Measurements from ENCODE around the gene DHX35. TPM values are rescaled to one million over a fixed set of nuclear protein-coding genes. Genes with fewer than 3 reads are reported as not detected.

Gene DHX35
- total and polyA plus RNA-seq, 2 of the 8 experiments (the other 6 are each of a cell fraction or from before 2014, with no cell fraction given), result 21.9 to 27.7 TPM

GRCh38 chr20:38920851-38921250 lies 41.3 kb upstream of the DHX35 start:
- Histone ChIP-seq H3K27me3 (replicated peaks in 1 of 4; ENCODE audit: control insufficient read depth in 3 of 4, extremely low read depth in 1 of 4, insufficient read depth in 3 of 4, low read length in 3 of 4) (no peaks in the 10 kb centered on the region; a peak in 1 of 7 replicates), H3K56ac (replicated peaks; ENCODE audit: insufficient read length, low read depth, low read length) (no peak overlapping the region), H2AFZ (ENCODE audit: low read length) (no peak overlapping the region), H2BK20ac (ENCODE audit: low read length) (no peak overlapping the region), H2BK15ac (ENCODE audit: low read length) (no peak overlapping the region), H3K14ac (ENCODE audit: insufficient read length) (no peak overlapping the region), H4K20me1 (replicated peaks in 1 of 2; ENCODE audit: control insufficient read depth in 1 of 2, insufficient read depth in 2 of 2, low read length in 2 of 2) (no peaks in the 10 kb centered on the region), H4K5ac (ENCODE audit: insufficient read length, low read depth, low read length) (no peak overlapping the region), H3K4me2 (ENCODE audit: insufficient read depth in 1 of 2, low read depth in 2 of 2, low read length in 2 of 2) (no peak overlapping the region), H3K18ac (ENCODE audit: extremely low read depth, low read length) (no peak overlapping the region), H3K23ac (ENCODE audit: insufficient read length) (no peak overlapping the region), H3K23me2 (ENCODE audit: low read depth, low read length) (no peaks in the 10 kb centered on the region), H3K9ac (replicated peaks in 1 of 4; ENCODE audit: extremely low read depth in 1 of 4, low read depth in 3 of 4, low read length in 3 of 4) (no peak overlapping the region), H4K8ac (ENCODE audit: extremely low read depth, insufficient read depth, low read length) (no peak overlapping the region), H4K91ac (replicated peaks; ENCODE audit: insufficient read length, low read length) (no peak overlapping the region), H3K9me3 (ENCODE audit: insufficient read depth in 2 of 2, low read depth in 1 of 2, low read length in 1 of 2) (no peaks in the 10 kb centered on the region), H3K36me3 (ENCODE audit: control insufficient read depth in 2 of 4, insufficient read depth in 4 of 4, low read length in 3 of 4) (no peaks in the 10 kb centered on the region; a peak in 2 of 8 replicates), H3K4me3 (ENCODE audit: extremely low read depth in 1 of 4, insufficient read depth in 2 of 4, low read depth in 3 of 4, low read length in 4 of 4) (no peak overlapping the region), H3K79me1 (ENCODE audit: low read depth, low read length) (no peaks in the 10 kb centered on the region), H2BK5ac (ENCODE audit: low read depth, low read length) (no peak overlapping the region; the same call in 1 of the 2 replicates), H2BK12ac (ENCODE audit: low read depth, low read length) (no peak overlapping the region), H3K4me1 (replicated peaks in 1 of 4; ENCODE audit: control insufficient read depth in 3 of 4, insufficient read depth in 4 of 4, low read length in 3 of 4) (no peaks in the 10 kb centered on the region; a peak in 1 of 7 replicates), H3K4ac (replicated peaks; ENCODE audit: insufficient read length, low read depth, low read length) (no peak overlapping the region), H3K79me2 (ENCODE audit: control insufficient read depth in 1 of 2, insufficient read depth in 2 of 2, low read length in 2 of 2) (no peaks in the 10 kb centered on the region), H2BK120ac (replicated peaks; ENCODE audit: low read depth, low read length) (no peak overlapping the region), H2AK5ac (ENCODE audit: low read depth, low read length) (no peak overlapping the region), H3K27ac (ENCODE audit: low read depth, low read length) (no peak overlapping the region)
- 87% methylated on average over 9 of the region's 9 CpGs; no CpG with 5 or more reads in 1 of the 2 experiments for WGBS, 2 experiments (ENCODE audit: extremely low coverage in 1 of 2, insufficient coverage in 1 of 2, insufficient read length in 1 of 2, insufficient replicate concordance in 2 of 2, low coverage in 1 of 2, low lambda C conversion rate in 2 of 2, missing lambda C conversion rate in 1 of 2)
- no peak for TF ChIP-seq NRF1 (IDR thresholded peaks at IDR 0.05; ENCODE audit: low read depth, low read length)
- no peak for TF ChIP-seq JUND (IDR thresholded peaks at IDR 0.05; ENCODE audit: low read length)
- no peak for TF ChIP-seq CBX5 (IDR thresholded peaks at IDR 0.05; ENCODE audit: low read depth, low read length)
- no peak for TF ChIP-seq TBP (IDR thresholded peaks at IDR 0.05; ENCODE audit: low read depth, low read length)
- no peak for TF ChIP-seq GABPA (IDR thresholded peaks at IDR 0.05; ENCODE audit: borderline replicate concordance, insufficient read depth, low read length)
- TF ChIP-seq NANOG (IDR thresholded peaks at IDR 0.05; ENCODE audit: insufficient read depth, low read depth, low read length, poor library complexity, severe bottlenecking), result no peak
- TF ChIP-seq RNF2 (IDR thresholded peaks at IDR 0.05; ENCODE audit: borderline replicate concordance, low read depth, low read length, missing control alignments, poor library complexity, severe bottlenecking), result no peak
- TF ChIP-seq TAF7 (optimal IDR thresholded peaks at IDR 0.05; ENCODE audit: borderline replicate concordance, low read depth, low read length), result no peak
- no peak for TF ChIP-seq JUN (IDR thresholded peaks at IDR 0.05; ENCODE audit: low read depth, low read length)
- TF ChIP-seq SAP30 (IDR thresholded peaks at IDR 0.05; ENCODE audit: insufficient read depth, insufficient replicate concordance, low read length), result no peak
- DNase-seq (ENCODE audit: low read depth in 1 of 2, low spot score in 2 of 2) (no peak), FAIRE-seq (no peak)
- CTCF ChIA-PET (ENCODE audit: partially characterized antibody), result interaction anchor here (0.6 to 4.0 kb wide), 6 partner anchors 9 to 594 kb away, joined by 3 to 17 read pairs (median 4); no protein-coding TSS in a partner anchor
- POLR2A ChIA-PET (ENCODE audit: partially characterized antibody), result interaction anchor here (1.4 kb wide), 2 partner anchors 9 to 41 kb away, joined by 3 to 4 read pairs; partner anchors contain the start of gene DHX35
